ENCODE data around the gene ABCC12. TPM values are rescaled to one million over a fixed set of nuclear protein-coding genes. Genes with fewer than 3 reads are reported as not detected.

Gene ABCC12
- not detected for total RNA-seq
- not detected for polyA plus RNA-seq

- Histone ChIP-seq H3K27ac (no peak within 1 kb of the TSS), H3K4me1 (peaks cover 0 to 5% (median 2%) of the 10 kb centered on the region in 4 donors), H3K9me3 (no peaks in the 10 kb centered on the region), H3K4me3 (no peak within 1 kb of the TSS), H3K27me3 (peaks cover 0 to 18% (median 8%) of the 10 kb centered on the region in 3 donors), H3K36me3 (no peaks in the 10 kb centered on the region)
- DNase-seq = no peak
- intact Hi-C loops (cut with DNase I) = loop anchor here (1.0 kb wide), 1 partner anchor 1015 kb away; no protein-coding TSS in a partner anchor
- WGBS, 2 donors = 59 to 61% methylated on average over 24 of the region's 24 CpGs
- TF ChIP-seq POLR2AphosphoS5 (IDR thresholded peaks at IDR 0.05) (no peak), CTCF (IDR thresholded peaks at IDR 0.05) (no peak), POLR2A (IDR thresholded peaks at IDR 0.05) (no peak), EP300 (IDR thresholded peaks at IDR 0.05) (no peak)
Measured at GRCh38 chr16:48155926-48156789, at the start of gene ABCC12. ABCC12 (minus strand) TSS chr16:48155993; CDS start chr16:48146424, 9,569 bp downstream.

DNA sequence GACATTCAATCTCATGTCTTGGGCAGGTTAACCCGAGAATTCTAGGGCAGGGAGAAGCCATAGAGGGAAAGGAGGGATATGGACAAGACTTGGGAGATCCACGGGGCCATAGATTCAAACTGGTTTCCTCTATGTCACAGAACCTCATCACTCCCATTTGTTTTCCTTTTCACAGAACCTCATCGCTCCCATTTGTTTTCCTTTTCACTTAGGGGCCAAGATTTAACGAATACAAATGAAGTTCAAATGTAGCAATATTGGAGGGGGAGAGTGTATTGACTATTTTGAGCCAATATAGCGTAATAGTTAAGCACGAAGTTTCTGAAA, 49.0 kb upstream of the ABCC12 start:
- Histone ChIP-seq H3K4me3 (no peak overlapping the region), H3K9me3 (no peaks in the 10 kb centered on the region), H3K27ac (no peak overlapping the region), H3K36me3 (no peaks in the 10 kb centered on the region), H3K27me3 (no peaks in the 10 kb centered on the region), H3K4me1 (no peaks in the 10 kb centered on the region)
- TF ChIP-seq POLR2AphosphoS5 (IDR thresholded peaks at IDR 0.05) (no peak), POLR2A (IDR thresholded peaks at IDR 0.05) (no peak), CTCF (IDR thresholded peaks at IDR 0.05) (no peak), EP300 (IDR thresholded peaks at IDR 0.05) (no peak)
- intact Hi-C loops (cut with DNase I) = no loop called here
- WGBS, 2 donors = 64 to 82% methylated on average over 6 of the region's 6 CpGs
- no peak for DNase-seq

- WGBS, 2 donors = 65 to 85% methylated on average over 8 of the region's 8 CpGs
- no peak for DNase-seq
- Histone ChIP-seq H3K4me1 (no peaks in the 10 kb centered on the region), H3K9me3 (no peaks in the 10 kb centered on the region), H3K4me3 (no peak overlapping the region), H3K36me3 (no peaks in the 10 kb centered on the region), H3K27me3 (no peaks in the 10 kb centered on the region), H3K27ac (no peak overlapping the region)
- TF ChIP-seq CTCF (IDR thresholded peaks at IDR 0.05) = no peak
- TF ChIP-seq EP300 (IDR thresholded peaks at IDR 0.05) = no peak
- TF ChIP-seq POLR2AphosphoS5 (IDR thresholded peaks at IDR 0.05) = no peak
- no peak for TF ChIP-seq POLR2A (IDR thresholded peaks at IDR 0.05)
- intact Hi-C loops (cut with DNase I) = no loop called here
Measured at GRCh38 chr16:48203974-48204824, 48.4 kb upstream of the ABCC12 start.

- 63 to 83% methylated on average over 6 of the region's 6 CpGs for WGBS, 2 donors
- no peak for DNase-seq
- no peaks in the 10 kb centered on the region for H3K9me3 ChIP-seq
- no peak overlapping the region for H3K27ac ChIP-seq
- no peak for TF ChIP-seq CTCF (IDR thresholded peaks at IDR 0.05)
- TF ChIP-seq POLR2A (IDR thresholded peaks at IDR 0.05) = no peak
- TF ChIP-seq POLR2AphosphoS5 (IDR thresholded peaks at IDR 0.05) = no peak
- TF ChIP-seq EP300 (IDR thresholded peaks at IDR 0.05) = no peak
- H3K27me3 ChIP-seq = no peaks in the 10 kb centered on the region
- intact Hi-C loops (cut with DNase I) = no loop called here
- no peaks in the 10 kb centered on the region for H3K36me3 ChIP-seq
- H3K4me3 ChIP-seq = no peak overlapping the region
- H3K4me1 ChIP-seq = no peaks in the 10 kb centered on the region
Measured at GRCh38 chr16:48201515-48202201, 45.9 kb upstream of the ABCC12 start.
